Ascending aorta (tissue), 2 donors: ENCODE measurements around the gene KIF26B. TPM values are rescaled to one million over a fixed set of nuclear protein-coding genes. Genes with fewer than 3 reads are reported as not detected.

Experiments used
- DNase-seq, 2 donors: peaks; one replicate each; pipeline ENCODE4 v3.0.0-alpha.2; 2019; ENCODE audit warnings: low spot score in 2 of 2
- H3K27ac ChIP-seq, 2 donors: fragments of 200-600 bp; sonication (generic); one replicate each; pipeline ENCODE4 v1.5.1; 2016 to 2017; ENCODE audit warnings: mild to moderate bottlenecking in 1 of 2
- H3K27me3 ChIP-seq: fragments of 200-600 bp; sonication (generic); one replicate; pipeline ENCODE4 v1.5.1; 2017
- H3K36me3 ChIP-seq, 2 donors: fragments of 200-600 bp; sonication (generic); one replicate each; pipeline ENCODE4 v1.5.1; 2016
- H3K4me1 ChIP-seq, 2 donors: fragments of 200-600 bp; sonication (generic); one replicate each; pipeline ENCODE4 v1.5.1; 2016 to 2017; ENCODE audit warnings: mild to moderate bottlenecking in 1 of 2
- H3K4me3 ChIP-seq, 2 donors: fragments of 200-600 bp; sonication (generic); one replicate each; pipeline ENCODE4 v1.5.1; 2016 to 2017; ENCODE audit warnings: mild to moderate bottlenecking in 1 of 2
- H3K9me3 ChIP-seq, 2 donors: fragments of 200-600 bp; sonication (generic); one replicate each; pipeline ENCODE4 v1.5.1; 2016
- CTCF ChIP-seq, 3 experiments: fragments of 200-600 bp in 2 of 3; fragments of 450-650 bp in 1 of 3; sonication (generic) in 2 of 3; IDR thresholded peaks; one replicate each; pipeline ENCODE4 v1.5.1; 2016 to 2019; ENCODE audit warnings: antibody characterized with exemption in 3 of 3, mild to moderate bottlenecking in 1 of 3, moderate library complexity in 1 of 3
- intact Hi-C: fragments of 100-400 bp; cut with DNase I; formaldehyde crosslinking; loops from one replicate; pipeline ENCODE4 v1.15.1; 2023
- total RNA-seq: library from RNA; depleted of rRNA; stranded (reverse); fragments of >200 nt; gene quantifications from one replicate; pipeline ENCODE4 v1.1.0, GENCODE V29; 2016

The KIF26B gene
- total RNA-seq, 1 donor from 2014 or later = not detected

GRCh38 chr1:245582026-245582425 is 427.2 kb downstream of the KIF26B start:
- no peaks in the 10 kb centered on the region for H3K27me3 ChIP-seq

GRCh38 chr1:245583081-245583480 is 428.3 kb downstream of the KIF26B start:
- no peaks in the 10 kb centered on the region for H3K27me3 ChIP-seq
- H3K9me3 ChIP-seq = no peaks in the 10 kb centered on the region
- no peak overlapping the region for H3K4me3 ChIP-seq
- no peak for TF ChIP-seq CTCF (IDR thresholded peaks at IDR 0.05)
- no peak for DNase-seq
- H3K4me1 ChIP-seq = no peaks in the 10 kb centered on the region
- intact Hi-C loops = no loop called here
- no peak overlapping the region for H3K27ac ChIP-seq
- no peaks in the 10 kb centered on the region for H3K36me3 ChIP-seq

More at GRCh38 chr1:245582026-245582425, 427.2 kb downstream of the KIF26B start:
- no peak overlapping the region for H3K27ac ChIP-seq
- intact Hi-C loops = no loop called here
- no peak overlapping the region for H3K4me3 ChIP-seq
- no peaks in the 10 kb centered on the region for H3K4me1 ChIP-seq
- H3K36me3 ChIP-seq = no peaks in the 10 kb centered on the region
- H3K9me3 ChIP-seq = no peaks in the 10 kb centered on the region
- DNase-seq = no peak
- TF ChIP-seq CTCF (IDR thresholded peaks at IDR 0.05) = no peak

- H3K27me3 ChIP-seq = no peaks in the 10 kb centered on the region
- no peak overlapping the region for H3K4me3 ChIP-seq
- no peak for TF ChIP-seq CTCF (IDR thresholded peaks at IDR 0.05)
- H3K36me3 ChIP-seq = no peaks in the 10 kb centered on the region
- intact Hi-C loops = no loop called here
- H3K27ac ChIP-seq = no peak overlapping the region
- H3K9me3 ChIP-seq = no peaks in the 10 kb centered on the region
- no peaks in the 10 kb centered on the region for H3K4me1 ChIP-seq
- DNase-seq = no peak
Measured at GRCh38 chr1:245583575-245584330, 429.0 kb downstream of the KIF26B start.

GRCh38 chr1:245585252-245585959 is 430.6 kb downstream of the KIF26B start:
- DNase-seq = no peak
- intact Hi-C loops = no loop called here
- TF ChIP-seq CTCF (IDR thresholded peaks at IDR 0.05) = no peak

GRCh38 chr1:245587435-245588115 is 432.8 kb downstream of the KIF26B start:
- no peak overlapping the region for H3K27ac ChIP-seq
- intact Hi-C loops = no loop called here
- no peak for DNase-seq
- H3K27me3 ChIP-seq = no peaks in the 10 kb centered on the region
- no peaks in the 10 kb centered on the region for H3K9me3 ChIP-seq
- no peaks in the 10 kb centered on the region for H3K36me3 ChIP-seq
- H3K4me3 ChIP-seq = no peak overlapping the region
- no peaks in the 10 kb centered on the region for H3K4me1 ChIP-seq
- no peak for TF ChIP-seq CTCF (IDR thresholded peaks at IDR 0.05)

More at GRCh38 chr1:245585252-245585959, 430.6 kb downstream of the KIF26B start:
- H3K4me1 ChIP-seq = no peaks in the 10 kb centered on the region
- H3K36me3 ChIP-seq = no peaks in the 10 kb centered on the region
- H3K4me3 ChIP-seq = no peak overlapping the region
- no peak overlapping the region for H3K27ac ChIP-seq
- H3K9me3 ChIP-seq = no peaks in the 10 kb centered on the region
- H3K27me3 ChIP-seq = no peaks in the 10 kb centered on the region
